Measurements from ENCODE around the gene LRRFIP1. TPM values are rescaled to one million over a fixed set of nuclear protein-coding genes. Genes with fewer than 3 reads are reported as not detected.
A peak's percentile ranks its signal among the peaks of the same experiment; 100 is the strongest.

Gene LRRFIP1
- total and polyA plus RNA-seq, 2 of the 13 experiments (the other 11 are each of a cell fraction or from before 2014, with no cell fraction given) = 15.9 to 40.5 TPM

DNA sequence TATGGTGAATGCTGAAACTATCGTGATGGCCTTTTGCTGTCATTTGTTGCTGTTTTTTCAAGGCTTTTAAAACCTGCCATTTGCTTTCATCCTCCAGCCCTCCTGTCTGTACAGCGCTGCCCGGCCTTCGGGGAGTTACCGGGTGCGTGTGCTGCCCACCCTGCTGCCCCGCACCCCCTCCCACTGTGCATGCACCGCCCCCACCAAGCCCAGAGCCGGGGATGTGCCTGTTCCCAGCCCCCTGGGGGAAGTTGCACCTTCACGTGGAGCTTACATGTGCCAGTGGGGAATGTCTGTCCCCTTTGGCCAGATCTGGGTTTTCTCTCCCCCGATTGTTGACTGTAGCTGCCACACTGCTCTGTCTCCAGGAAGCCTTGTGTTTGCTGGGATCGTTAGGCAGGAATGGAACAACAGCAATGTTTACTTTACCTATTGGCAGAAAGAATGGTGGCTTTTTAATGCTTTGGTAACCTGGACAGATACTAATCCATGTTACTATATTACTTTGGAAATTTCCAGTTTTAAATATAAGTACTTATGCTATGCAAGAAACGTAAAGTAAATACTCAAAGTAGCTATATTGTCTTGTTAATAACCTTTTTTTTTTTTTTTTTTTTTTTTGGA is 106.4 kb downstream of the LRRFIP1 start (continued):
- TF ChIP-seq, protein P1, sequence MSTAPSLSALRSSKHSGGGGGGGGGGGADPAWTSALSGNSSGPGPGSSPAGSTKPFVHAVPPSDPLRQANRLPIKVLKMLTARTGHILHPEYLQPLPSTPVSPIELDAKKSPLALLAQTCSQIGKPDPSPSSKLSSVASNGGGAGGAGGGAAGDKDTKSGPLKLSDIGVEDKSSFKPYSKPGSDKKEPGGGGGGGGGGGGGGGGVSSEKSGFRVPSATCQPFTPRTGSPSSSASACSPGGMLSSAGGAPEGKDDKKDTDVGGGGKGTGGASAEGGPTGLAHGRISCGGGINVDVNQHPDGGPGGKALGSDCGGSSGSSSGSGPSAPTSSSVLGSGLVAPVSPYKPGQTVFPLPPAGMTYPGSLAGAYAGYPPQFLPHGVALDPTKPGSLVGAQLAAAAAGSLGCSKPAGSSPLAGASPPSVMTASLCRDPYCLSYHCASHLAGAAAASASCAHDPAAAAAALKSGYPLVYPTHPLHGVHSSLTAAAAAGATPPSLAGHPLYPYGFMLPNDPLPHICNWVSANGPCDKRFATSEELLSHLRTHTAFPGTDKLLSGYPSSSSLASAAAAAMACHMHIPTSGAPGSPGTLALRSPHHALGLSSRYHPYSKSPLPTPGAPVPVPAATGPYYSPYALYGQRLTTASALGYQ (CRISPR knock-in tag; IDR thresholded peaks at IDR 0.05) = no peak
- TF ChIP-seq ZNF737 (CRISPR knock-in tag; IDR thresholded peaks at IDR 0.05; ENCODE audit: borderline replicate concordance) (no peak), HDAC6 (IDR thresholded peaks at IDR 0.05; ENCODE audit: low read depth, low read length) (no peak), ZNF678 (CRISPR knock-in tag; IDR thresholded peaks at IDR 0.05) (no peak), KLF16 (CRISPR knock-in tag; IDR thresholded peaks at IDR 0.05) (0 out of 4 replicates have a peak, but pooled peaks of 1 of the 2 experiments have one; percentile 18), ZNF567 (CRISPR knock-in tag; IDR thresholded peaks at IDR 0.05; ENCODE audit: borderline replicate concordance) (peak; percentile 89), CHCHD3 (CRISPR knock-in tag; IDR thresholded peaks at IDR 0.05) (no peak), ZNF530 (CRISPR knock-in tag; IDR thresholded peaks at IDR 0.05; ENCODE audit: low read depth) (no peak), TBX2 (CRISPR knock-in tag; IDR thresholded peaks at IDR 0.05; ENCODE audit: borderline replicate concordance) (peak; percentile 81), RELA (CRISPR knock-in tag; IDR thresholded peaks at IDR 0.05) (no peak), ZNF749 (CRISPR knock-in tag; IDR thresholded peaks at IDR 0.05; ENCODE audit: borderline replicate concordance) (no peak), ADNP (CRISPR knock-in tag; IDR thresholded peaks at IDR 0.05) (no peak), ZNF20 (CRISPR knock-in tag; IDR thresholded peaks at IDR 0.05) (no peak), HNRNPK (IDR thresholded peaks at IDR 0.05; ENCODE audit: low read depth, low read length, poor library complexity, severe bottlenecking) (no peak), REPIN1 (CRISPR knock-in tag; IDR thresholded peaks at IDR 0.05; ENCODE audit: borderline replicate concordance, low read depth) (no peak; the same call in 1 of the 2 replicates), RFXANK (CRISPR knock-in tag; IDR thresholded peaks at IDR 0.05) (peak; percentile 59), MIER3 (CRISPR knock-in tag; IDR thresholded peaks at IDR 0.05; ENCODE audit: borderline replicate concordance) (peak; percentile 31; the same call in 1 of the 2 replicates)
- TF ChIP-seq, protein P2, sequence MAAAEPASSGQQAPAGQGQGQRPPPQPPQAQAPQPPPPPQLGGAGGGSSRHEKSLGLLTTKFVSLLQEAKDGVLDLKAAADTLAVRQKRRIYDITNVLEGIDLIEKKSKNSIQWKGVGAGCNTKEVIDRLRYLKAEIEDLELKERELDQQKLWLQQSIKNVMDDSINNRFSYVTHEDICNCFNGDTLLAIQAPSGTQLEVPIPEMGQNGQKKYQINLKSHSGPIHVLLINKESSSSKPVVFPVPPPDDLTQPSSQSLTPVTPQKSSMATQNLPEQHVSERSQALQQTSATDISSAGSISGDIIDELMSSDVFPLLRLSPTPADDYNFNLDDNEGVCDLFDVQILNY (CRISPR knock-in tag; conservative IDR thresholded peaks at IDR 0.05) = no peak
- TF ChIP-seq, protein P3, sequence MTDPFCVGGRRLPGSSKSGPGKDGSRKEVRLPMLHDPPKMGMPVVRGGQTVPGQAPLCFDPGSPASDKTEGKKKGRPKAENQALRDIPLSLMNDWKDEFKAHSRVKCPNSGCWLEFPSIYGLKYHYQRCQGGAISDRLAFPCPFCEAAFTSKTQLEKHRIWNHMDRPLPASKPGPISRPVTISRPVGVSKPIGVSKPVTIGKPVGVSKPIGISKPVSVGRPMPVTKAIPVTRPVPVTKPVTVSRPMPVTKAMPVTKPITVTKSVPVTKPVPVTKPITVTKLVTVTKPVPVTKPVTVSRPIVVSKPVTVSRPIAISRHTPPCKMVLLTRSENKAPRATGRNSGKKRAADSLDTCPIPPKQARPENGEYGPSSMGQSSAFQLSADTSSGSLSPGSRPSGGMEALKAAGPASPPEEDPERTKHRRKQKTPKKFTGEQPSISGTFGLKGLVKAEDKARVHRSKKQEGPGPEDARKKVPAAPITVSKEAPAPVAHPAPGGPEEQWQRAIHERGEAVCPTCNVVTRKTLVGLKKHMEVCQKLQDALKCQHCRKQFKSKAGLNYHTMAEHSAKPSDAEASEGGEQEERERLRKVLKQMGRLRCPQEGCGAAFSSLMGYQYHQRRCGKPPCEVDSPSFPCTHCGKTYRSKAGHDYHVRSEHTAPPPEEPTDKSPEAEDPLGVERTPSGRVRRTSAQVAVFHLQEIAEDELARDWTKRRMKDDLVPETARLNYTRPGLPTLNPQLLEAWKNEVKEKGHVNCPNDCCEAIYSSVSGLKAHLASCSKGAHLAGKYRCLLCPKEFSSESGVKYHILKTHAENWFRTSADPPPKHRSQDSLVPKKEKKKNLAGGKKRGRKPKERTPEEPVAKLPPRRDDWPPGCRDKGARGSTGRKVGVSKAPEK (CRISPR knock-in tag; IDR thresholded peaks at IDR 0.05; ENCODE audit: borderline replicate concordance) = no peak
- TF ChIP-seq, protein P4, sequence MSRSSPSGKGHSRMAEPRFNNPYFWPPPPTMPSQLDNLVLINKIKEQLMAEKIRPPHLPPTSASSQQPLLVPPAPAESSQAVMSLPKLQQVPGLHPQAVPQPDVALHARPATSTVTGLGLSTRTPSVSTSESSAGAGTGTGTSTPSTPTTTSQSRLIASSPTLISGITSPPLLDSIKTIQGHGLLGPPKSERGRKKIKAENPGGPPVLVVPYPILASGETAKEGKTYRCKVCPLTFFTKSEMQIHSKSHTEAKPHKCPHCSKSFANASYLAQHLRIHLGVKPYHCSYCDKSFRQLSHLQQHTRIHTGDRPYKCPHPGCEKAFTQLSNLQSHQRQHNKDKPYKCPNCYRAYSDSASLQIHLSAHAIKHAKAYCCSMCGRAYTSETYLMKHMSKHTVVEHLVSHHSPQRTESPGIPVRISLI (CRISPR knock-in tag; IDR thresholded peaks at IDR 0.05; ENCODE audit: borderline replicate concordance) = peak; percentile 81
- TF ChIP-seq, protein P5, sequence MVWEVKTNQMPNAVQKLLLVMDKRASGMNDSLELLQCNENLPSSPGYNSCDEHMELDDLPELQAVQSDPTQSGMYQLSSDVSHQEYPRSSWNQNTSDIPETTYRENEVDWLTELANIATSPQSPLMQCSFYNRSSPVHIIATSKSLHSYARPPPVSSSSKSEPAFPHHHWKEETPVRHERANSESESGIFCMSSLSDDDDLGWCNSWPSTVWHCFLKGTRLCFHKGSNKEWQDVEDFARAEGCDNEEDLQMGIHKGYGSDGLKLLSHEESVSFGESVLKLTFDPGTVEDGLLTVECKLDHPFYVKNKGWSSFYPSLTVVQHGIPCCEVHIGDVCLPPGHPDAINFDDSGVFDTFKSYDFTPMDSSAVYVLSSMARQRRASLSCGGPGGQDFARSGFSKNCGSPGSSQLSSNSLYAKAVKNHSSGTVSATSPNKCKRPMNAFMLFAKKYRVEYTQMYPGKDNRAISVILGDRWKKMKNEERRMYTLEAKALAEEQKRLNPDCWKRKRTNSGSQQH (CRISPR knock-in tag; IDR thresholded peaks at IDR 0.05; ENCODE audit: low read depth) = 0 out of 2 replicates have a peak, but pooled peaks have one; percentile 49

All from HepG2 (cell line).